ENCODE measurements around the gene KMO.

Gene KMO

DNA sequence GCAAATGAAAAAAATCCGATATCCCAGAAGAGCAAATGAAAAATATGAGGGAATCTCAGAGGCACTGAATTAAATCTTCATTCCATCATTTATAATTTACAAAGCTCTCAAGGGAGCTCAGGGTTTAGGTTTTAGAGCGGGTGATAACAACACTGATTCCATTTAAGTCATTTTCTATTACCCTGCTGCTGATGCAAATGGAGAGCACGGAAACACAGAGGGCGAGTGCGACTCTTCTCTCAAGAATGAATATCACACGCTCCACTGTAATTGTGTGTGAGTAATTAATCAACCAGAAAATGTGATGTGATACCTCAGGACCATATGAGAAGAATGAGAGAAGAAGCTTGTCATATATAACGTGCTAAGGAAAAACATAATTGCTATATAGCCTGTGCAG lies 85.2 kb downstream of the KMO start:
- H3K4me1 ChIP-seq, result no peaks in the 10 kb centered on the region
- H3K36me3 ChIP-seq, result no peaks in the 10 kb centered on the region
- no peaks in the 10 kb centered on the region for H3K9me3 ChIP-seq
- H3K27ac ChIP-seq, result no peak overlapping the region
- no peaks in the 10 kb centered on the region for H3K27me3 ChIP-seq
- intact Hi-C loops (cut with DNase I; ENCODE audit: low total_unique reads), result no loop called here
- TF ChIP-seq, protein P1, sequence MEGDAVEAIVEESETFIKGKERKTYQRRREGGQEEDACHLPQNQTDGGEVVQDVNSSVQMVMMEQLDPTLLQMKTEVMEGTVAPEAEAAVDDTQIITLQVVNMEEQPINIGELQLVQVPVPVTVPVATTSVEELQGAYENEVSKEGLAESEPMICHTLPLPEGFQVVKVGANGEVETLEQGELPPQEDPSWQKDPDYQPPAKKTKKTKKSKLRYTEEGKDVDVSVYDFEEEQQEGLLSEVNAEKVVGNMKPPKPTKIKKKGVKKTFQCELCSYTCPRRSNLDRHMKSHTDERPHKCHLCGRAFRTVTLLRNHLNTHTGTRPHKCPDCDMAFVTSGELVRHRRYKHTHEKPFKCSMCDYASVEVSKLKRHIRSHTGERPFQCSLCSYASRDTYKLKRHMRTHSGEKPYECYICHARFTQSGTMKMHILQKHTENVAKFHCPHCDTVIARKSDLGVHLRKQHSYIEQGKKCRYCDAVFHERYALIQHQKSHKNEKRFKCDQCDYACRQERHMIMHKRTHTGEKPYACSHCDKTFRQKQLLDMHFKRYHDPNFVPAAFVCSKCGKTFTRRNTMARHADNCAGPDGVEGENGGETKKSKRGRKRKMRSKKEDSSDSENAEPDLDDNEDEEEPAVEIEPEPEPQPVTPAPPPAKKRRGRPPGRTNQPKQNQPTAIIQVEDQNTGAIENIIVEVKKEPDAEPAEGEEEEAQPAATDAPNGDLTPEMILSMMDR (IDR thresholded peaks at IDR 0.05), result no peak
- no peak for DNase-seq
- H3K4me3 ChIP-seq, result no peak overlapping the region

DNA sequence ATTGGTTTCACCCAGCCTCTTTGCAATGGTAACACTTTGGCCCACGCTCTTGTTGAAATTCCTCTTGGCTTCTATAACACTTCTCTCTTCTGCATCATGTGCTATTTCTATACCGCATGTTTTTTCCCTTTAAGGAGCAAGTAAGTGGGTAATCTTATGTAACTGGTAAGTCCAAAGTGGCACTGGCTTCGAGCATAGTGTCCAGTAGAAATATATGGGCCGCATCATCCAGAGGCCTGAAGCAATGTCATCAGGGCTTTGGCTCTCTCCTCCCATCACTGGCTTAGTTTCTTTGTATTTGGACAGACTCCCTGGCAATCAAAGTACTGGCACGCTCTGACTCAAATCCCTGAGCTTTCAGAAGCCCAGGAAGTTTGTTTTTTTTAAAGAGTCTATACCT lies 90.5 kb downstream of the KMO start:
- Histone ChIP-seq H3K4me3 (no peak overlapping the region), H3K4me1 (peaks cover 0 to 4% (median 0%) of the 10 kb centered on the region in 4 donors), H3K27ac (no peak overlapping the region), H3K27me3 (no peaks in the 10 kb centered on the region), H3K9me3 (no peaks in the 10 kb centered on the region), H3K36me3 (no peaks in the 10 kb centered on the region)
- TF ChIP-seq, protein P1 (IDR thresholded peaks at IDR 0.05), result no peak
- intact Hi-C loops (cut with DNase I; ENCODE audit: low total_unique reads), result no loop called here
- no peak for DNase-seq

DNA sequence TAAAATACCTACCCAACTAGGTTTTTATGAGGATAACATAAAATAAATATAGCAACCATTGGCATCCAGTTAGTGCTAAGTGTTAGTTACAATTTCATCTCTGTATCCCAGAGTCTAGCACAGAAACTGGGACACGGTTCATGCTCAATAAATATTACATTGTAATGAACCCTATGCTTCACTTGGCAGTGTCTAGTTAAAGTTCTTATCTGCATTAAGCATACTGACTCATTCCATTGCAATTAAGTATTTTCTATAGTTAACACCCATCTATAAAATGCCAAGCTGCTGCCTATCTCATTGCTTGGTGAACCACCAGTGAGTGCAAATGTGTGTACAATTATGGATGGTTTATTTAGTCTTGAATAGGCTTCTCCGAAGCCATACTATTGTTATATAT lies 92.8 kb downstream of the KMO start:
- intact Hi-C loops (cut with DNase I; ENCODE audit: low total_unique reads), result no loop called here
- no peaks in the 10 kb centered on the region for H3K27me3 ChIP-seq
- no peak for DNase-seq
- no peak overlapping the region for H3K4me3 ChIP-seq
- TF ChIP-seq, protein P1 (IDR thresholded peaks at IDR 0.05), result no peak
- peaks cover 0 to 11% (median 0%) of the 10 kb centered on the region in 4 donors for H3K4me1 ChIP-seq
- no peak overlapping the region for H3K27ac ChIP-seq
- no peaks in the 10 kb centered on the region for H3K36me3 ChIP-seq
- no peaks in the 10 kb centered on the region for H3K9me3 ChIP-seq

DNA sequence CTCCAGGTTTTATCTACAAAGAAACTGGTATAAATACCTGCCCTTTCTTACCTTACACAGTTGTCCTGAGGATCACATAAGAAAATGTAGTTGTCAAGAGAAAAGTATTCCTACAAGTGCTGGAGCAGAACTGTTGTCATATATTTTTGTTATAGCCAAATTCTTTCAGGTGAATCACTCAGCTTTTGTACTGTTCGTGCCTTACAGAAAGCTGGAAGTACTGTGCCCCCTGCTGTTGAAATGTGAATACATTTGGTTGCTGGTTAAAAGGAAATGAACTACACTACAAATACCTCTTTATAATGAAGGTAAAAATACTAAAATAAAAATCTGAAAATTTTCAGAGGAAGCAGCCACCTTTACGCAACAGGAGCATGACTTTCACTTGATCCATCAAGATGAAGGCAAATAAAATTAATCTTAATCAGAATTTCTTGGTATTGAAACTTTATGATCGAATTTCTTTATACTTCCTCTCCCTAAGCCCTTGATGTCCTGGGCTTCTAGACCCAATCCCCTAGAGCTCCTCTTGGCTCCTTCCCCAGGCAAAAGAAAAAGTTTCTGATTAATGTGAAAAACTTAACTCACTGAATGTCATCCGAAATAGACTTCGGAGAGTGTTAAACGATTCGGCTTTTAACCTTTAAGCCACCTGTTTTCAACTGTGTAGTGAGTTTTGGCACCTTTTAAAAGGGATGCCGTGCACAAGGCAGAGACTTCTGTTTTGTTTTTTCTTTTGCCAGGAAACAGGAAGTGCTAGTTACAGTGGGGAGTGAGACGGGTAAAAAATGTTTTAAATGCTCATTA lies 95.5 kb downstream of the KMO start:
- Histone ChIP-seq H3K4me1 (peaks cover 0 to 21% (median 0%) of the 10 kb centered on the region in 4 donors), H3K27me3 (no peaks in the 10 kb centered on the region), H3K9me3 (no peaks in the 10 kb centered on the region), H3K36me3 (no peaks in the 10 kb centered on the region), H3K27ac (no peak overlapping the region), H3K4me3 (no peak overlapping the region)
- intact Hi-C loops (cut with DNase I; ENCODE audit: low total_unique reads), result no loop called here
- TF ChIP-seq, protein P1 (IDR thresholded peaks at IDR 0.05), result peak in 1 of 2 experiments; percentile 31
- no peak for DNase-seq

DNA sequence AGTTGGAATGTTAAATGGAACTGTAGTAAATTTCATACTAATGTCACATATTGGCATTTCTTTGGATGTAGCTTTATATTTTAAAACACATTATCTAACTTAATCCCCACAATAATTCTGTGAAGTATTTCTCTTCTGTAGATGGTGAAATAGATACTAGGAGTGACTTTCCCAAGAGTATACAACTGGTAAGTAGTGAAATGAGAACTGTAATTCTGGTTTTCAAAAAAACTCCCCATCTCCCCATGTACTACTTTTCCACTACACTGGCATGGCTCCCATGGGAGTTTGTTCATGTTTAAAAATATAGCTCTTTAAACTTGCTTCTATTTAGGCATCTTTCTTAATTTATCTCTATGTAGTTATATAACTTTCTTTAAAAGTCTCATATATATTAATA lies 97.8 kb downstream of the KMO start:
- H3K4me1 ChIP-seq, result peaks cover 0 to 21% (median 0%) of the 10 kb centered on the region in 4 donors
- H3K27me3 ChIP-seq, result no peaks in the 10 kb centered on the region
- TF ChIP-seq, protein P1 (IDR thresholded peaks at IDR 0.05), result no peak
- intact Hi-C loops (cut with DNase I; ENCODE audit: low total_unique reads), result no loop called here
- H3K36me3 ChIP-seq, result peaks cover 0 to 4% (median 0%) of the 10 kb centered on the region in 3 donors
- no peak overlapping the region for H3K27ac ChIP-seq
- no peak overlapping the region for H3K4me3 ChIP-seq
- no peaks in the 10 kb centered on the region for H3K9me3 ChIP-seq
- DNase-seq, result no peak

Measured in tibial artery (tissue), 4 donors.